GM19328 (cell line): ENCODE data around the gene MIOS.
A peak's percentile ranks its signal among the peaks of the same experiment; 100 is the strongest.

Experiments used
- ATAC-seq: cut with Tn5 transposase; IDR thresholded peaks from one replicate; pipeline ENCODE4 v1.9.1; 2021; ENCODE audit warnings: mild to moderate bottlenecking, moderate library complexity; ENCODE audit not compliant: unreplicated experiment

MIOS gene

GRCh38 chr7:7566651-7567611, at the start of gene MIOS:
Gene MIOS, plus strand, starts transcription at chr7:7566884. Its CDS starts 5,592 bp downstream, at chr7:7572476.
- ATAC-seq: peak; percentile 75

GRCh38 chr7:7517754-7518153, 48.9 kb upstream of the MIOS start:
- ATAC-seq: no peak

GRCh38 chr7:7519056-7519455, 47.6 kb upstream of the MIOS start:
- no peak for ATAC-seq

DNA sequence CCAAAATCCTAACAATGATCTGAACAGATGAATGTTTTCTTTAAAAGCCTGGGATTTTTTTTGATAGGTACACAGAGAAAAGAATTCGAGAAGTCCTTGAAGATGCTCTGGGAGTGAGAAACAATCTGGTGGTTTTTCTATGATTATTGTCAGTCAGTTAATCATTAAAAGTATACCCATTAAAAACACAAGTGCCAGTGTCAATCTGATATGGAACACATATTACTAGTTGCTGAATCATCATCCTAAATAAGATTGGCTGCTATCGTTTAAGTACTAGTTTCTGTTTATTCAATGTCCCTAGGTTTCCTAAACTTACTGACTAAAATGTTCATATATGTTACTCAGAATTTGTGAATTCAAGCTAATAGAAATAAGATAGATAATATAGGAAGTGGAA, 47.2 kb upstream of the MIOS start:
- no peak for ATAC-seq

DNA sequence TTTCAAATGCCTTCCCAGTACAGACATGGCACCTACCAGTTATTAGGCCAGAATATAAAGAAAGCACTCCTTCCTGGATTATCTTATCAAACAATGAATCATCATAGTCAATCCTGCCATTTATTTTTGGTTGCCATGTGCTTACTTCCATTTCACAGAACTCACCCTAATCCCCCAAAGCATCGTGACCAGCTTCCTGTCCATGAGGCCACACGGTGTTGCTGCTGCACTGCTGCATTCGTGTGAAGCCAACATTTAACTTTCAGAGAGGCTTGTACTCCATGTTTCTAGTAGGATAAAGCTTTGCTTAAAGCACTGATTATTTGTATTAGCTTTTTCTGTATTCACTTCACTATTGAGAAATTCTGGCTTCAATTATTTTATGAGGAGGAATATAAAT, 45.4 kb upstream of the MIOS start:
- ATAC-seq: no peak

DNA sequence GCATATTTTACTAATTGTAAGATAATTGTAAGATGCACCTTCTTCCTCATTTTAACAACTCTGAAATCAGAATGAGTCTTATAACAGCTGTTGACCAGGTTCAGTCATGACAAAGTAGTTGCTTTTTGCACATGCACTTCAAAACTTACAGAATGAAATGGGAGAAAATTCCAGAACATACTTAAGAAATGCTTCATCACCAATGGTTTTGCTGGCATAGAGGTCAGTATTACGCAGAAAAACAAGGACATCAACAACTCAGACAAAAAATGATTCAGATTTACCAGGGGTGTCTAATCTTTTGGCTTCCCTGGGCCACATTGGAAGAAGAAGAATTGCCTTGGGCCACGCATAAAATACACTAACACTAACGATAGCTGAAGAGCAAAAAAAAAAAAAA, 44.3 kb upstream of the MIOS start:
- ATAC-seq: no peak

- no peak for ATAC-seq
Observed at GRCh38 chr7:7524121-7524520, 42.6 kb upstream of the MIOS start.

GRCh38 chr7:7526006-7526405, 40.7 kb upstream of the MIOS start:
- ATAC-seq: no peak

- ATAC-seq: no peak
Observed at GRCh38 chr7:7527047-7527446, 39.6 kb upstream of the MIOS start.

DNA sequence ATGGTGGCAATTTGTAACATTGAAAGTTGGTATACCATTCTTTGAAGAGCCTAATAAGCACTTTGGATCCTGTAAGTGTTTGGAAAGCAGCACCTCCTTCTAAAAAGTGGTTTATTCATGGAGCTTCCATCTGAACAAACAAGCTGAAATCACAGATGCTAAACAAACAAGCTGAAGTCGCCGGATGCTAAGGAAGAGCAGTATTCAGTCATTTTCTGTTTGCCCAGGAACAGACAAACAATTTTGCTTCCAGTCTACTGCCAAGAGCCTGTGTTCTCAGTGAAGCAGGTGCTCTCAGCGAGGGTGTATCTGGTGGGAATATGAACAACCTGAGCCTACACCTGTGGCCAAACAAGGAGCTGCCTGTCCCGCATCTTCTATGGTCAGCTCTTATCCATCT, 37.4 kb upstream of the MIOS start:
- no peak for ATAC-seq

GRCh38 chr7:7533831-7534430, 32.8 kb upstream of the MIOS start:
- no peak for ATAC-seq

- ATAC-seq: no peak
Observed at GRCh38 chr7:7535691-7536090, 31.0 kb upstream of the MIOS start, which contains the start of gene COL28A1. Gene COL28A1, minus strand, starts transcription at chr7:7535873. Its CDS starts 2,998 bp downstream, at chr7:7532875.

GRCh38 chr7:7536396-7537019, 30.2 kb upstream of the MIOS start:
- ATAC-seq: no peak

GRCh38 chr7:7537711-7538110, 29.0 kb upstream of the MIOS start:
- no peak for ATAC-seq

- no peak for ATAC-seq
Observed at GRCh38 chr7:7539152-7539551, 27.5 kb upstream of the MIOS start.

DNA sequence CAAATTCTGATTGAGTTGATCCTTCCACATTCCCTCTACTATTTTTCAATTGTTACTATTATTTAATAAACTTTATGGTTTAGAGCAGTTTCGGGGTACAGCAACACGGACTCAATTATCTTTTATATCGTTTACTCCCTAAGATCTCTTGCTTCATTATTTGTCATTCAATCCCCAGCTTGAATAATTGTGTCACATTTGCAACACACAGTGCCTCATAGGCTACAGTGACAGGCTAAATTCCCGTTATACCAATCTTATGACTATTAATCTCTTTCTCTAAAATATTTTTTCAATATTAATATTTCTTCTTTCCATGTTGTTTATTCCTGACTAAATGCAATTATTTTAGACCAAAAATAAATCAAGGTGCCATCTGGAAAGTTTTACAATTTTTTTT, 27.0 kb upstream of the MIOS start:
- ATAC-seq: no peak

- no peak for ATAC-seq
Observed at GRCh38 chr7:7542251-7542835, 24.3 kb upstream of the MIOS start.

- no peak for ATAC-seq
Observed at GRCh38 chr7:7548407-7548806, 18.3 kb upstream of the MIOS start.

GRCh38 chr7:7550663-7551062, 16.0 kb upstream of the MIOS start:
- no peak for ATAC-seq

DNA sequence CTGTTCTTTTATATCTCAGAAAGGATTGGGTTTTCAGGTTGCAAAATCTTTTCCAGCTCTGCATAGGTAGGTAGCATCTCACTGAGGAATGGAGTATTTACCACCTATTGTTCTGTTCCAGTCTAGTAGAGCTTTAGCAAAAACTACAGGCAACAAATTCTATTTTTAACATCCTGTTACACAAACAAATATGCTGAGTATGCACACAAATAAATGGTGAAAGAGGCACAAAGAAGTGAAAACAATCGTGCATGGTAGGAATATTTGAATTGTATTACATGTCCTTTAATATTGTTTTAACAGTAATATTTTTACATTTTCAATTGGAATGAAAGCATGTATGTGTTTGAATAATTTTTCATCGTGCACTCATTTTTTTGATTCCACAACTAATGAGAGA, 14.5 kb upstream of the MIOS start:
- no peak for ATAC-seq

- no peak for ATAC-seq
Observed at GRCh38 chr7:7553386-7553785, 13.3 kb upstream of the MIOS start.
